ENCODE results near the gene KDM1A.

Gene KDM1A

DNA sequence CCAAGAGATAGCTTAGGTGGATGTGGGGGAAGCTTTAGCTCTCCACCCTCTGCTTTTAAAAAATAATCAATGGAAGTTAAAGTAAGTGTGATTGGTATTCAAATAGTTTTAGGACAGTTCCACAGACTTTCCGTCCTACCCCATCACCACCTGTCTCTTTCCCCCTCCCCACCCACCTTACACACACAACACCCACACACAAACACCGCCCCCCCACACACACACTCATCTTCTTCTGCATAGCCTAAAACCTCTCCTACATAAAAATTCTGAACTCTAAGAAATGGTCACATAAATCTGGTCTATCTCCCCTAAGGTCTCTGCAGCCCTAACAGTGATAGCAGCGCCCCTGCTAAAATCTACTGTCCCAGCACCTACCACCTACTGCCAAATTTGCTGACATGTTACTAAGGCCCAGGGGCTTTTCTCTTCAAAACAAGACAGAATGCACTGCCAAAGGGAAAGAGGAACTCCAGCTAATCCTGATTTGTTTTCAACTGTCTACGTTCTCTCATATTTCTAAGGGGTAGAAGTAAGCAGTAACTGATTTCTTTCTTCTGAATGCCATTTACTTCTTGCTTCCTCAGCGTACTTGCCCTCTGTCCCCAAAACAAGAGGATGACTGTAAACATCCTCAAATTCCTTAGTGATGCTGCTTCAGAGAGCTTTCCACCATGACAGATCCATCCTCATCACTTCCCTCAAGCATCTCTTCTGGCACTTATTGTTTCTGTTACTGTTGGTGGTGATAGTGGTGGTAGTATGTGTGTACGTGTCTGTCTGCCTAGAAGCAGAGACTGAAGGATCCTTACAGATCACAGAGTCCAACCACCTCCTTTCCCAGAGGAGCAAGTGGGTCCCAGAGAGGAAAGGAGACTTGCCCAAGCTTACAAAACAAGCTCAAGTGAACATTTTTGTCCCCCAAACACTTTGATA is 92.6 kb downstream of the KDM1A start:
- no peak for DNase-seq

- DNase-seq: no peak
Measured at GRCh38 chr1:23114424-23115079, 95.3 kb downstream of the KDM1A start.

- DNase-seq: no peak
Measured at GRCh38 chr1:23116216-23116836, 97.1 kb downstream of the KDM1A start.

DNA sequence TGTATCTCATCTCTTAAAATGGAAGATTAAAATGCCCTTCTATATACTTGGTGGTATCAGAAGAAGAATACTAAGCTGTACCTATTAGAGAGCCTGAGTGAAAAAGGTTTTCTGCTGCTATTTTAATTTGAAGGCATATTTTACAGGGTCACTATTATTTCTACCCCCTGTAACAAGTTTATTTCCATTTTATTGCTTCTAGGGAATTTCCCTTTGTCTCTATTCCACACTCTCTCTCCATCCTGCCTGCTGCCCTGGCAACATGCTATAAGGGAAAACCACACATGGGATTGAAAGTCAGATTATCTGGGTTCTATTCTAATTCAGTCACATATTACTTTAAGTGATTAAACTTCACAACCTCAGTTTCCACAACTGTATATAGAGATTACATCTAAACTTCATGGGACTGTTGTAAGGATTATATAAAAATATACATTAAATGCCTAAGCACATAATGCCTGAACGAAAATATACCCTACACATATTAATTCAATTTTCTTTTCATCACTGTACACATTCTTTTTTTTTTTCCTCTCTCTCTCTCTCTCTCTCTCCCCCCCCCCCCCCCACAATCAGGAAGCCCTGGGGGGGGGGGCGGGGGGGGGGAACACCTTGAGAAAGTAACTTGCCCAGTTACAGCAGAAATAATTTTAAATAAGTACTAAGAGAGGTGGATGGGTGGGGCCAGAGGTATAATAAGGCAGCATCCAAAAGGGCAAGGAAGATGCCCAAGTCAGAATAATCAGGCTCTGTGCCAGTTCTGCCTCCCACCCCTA is 97.8 kb downstream of the KDM1A start:
- no peak for DNase-seq

DNA sequence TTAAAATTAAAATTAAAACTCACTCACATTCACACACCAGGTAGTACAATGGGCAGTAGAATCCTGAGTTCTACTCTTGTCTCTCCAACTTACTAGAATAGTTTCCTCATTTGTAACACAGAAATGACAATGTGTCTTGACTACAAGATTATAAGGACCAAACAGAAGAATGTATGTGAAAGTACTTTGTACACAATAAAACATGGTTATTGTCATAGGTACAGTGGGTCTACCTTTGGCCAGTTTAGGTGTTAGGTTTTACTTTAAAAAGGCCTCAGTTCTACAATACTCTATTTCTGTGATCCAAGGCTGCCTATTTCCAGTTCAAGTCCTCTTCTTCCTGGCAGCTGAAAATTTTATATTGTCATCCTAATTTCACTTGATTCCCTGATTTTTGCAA is 99.1 kb downstream of the KDM1A start:
- no peak for DNase-seq

DNA sequence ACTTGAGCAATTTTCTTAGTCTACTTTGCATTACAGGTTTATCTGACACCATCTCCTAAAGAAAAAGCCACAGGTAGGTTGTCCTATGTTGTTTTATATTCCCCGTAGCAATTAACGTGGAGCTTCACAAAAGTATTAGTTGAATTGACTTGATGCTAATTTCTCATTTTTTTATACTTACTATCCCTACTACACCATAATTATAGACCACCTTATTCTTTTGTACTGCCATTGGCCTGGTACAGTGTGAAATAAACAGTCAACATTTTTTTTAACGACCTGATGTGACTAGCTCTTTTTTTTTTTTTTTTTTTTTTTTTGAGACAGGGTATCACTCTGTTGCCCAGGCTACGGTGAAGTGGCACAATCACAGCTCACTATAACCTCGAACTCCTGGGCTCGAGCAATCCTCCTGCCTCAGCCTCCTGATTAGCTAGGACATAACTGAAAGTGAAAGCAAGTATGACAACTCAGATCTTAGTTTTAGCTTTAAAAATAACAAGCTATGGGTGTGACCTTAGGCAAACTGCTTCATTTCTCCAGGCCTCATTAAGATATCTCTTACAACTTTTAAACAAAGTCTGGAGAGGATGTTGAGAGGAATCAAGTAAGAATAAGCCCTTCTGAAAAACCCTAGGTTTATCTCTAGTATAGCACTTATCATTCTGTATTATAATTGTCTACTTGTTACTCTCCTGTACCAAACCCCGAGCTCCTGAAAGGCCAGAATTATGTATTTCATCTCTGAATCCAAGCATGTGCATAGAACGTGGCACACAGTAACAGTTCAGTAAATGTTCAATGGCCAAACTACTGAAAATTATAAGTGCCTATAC is 99.9 kb downstream of the KDM1A start:
- DNase-seq: no peak

DNA sequence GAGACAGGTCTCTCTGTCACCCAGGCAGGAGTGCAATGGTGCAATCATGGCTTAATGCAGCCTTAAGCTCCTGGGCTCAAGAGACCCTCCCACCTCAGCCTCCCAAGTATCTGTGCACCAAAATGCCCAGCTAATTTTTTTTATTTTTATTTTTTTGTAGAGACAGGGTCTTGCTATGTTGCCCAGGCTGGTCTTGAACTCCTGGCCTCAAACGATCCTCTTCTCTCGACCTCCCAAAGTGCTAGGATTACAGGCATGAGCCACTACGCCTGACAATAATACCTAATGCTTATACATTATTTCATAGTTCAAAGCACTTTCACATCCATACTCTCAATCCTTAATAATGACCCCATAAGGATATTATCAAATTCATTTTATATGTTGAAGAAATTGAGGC is 101.1 kb downstream of the KDM1A start:
- no peak for DNase-seq

- DNase-seq: no peak
Measured at GRCh38 chr1:23122023-23122748, 102.9 kb downstream of the KDM1A start.

GRCh38 chr1:23122796-23123195 is 103.5 kb downstream of the KDM1A start:
- no peak for DNase-seq

DNA sequence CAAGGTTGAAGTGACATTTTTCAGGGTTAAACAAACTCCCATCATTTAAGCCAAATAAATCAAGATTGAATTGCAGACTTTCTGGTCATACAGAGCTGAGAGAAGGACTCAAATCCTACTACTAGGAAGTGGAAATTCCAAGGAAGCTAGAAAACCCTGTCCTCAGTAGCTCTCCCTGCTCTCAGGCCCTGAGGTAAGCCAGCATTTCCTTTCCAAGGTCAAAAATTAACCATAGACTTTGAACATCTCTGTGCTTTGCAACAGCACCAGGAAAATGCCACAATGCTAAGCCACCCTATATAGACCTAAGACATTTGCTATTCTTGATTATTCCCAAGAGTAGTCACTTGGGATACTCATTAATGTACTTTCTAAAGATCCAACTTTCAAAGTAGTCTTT is 104.3 kb downstream of the KDM1A start:
- no peak for DNase-seq

DNA sequence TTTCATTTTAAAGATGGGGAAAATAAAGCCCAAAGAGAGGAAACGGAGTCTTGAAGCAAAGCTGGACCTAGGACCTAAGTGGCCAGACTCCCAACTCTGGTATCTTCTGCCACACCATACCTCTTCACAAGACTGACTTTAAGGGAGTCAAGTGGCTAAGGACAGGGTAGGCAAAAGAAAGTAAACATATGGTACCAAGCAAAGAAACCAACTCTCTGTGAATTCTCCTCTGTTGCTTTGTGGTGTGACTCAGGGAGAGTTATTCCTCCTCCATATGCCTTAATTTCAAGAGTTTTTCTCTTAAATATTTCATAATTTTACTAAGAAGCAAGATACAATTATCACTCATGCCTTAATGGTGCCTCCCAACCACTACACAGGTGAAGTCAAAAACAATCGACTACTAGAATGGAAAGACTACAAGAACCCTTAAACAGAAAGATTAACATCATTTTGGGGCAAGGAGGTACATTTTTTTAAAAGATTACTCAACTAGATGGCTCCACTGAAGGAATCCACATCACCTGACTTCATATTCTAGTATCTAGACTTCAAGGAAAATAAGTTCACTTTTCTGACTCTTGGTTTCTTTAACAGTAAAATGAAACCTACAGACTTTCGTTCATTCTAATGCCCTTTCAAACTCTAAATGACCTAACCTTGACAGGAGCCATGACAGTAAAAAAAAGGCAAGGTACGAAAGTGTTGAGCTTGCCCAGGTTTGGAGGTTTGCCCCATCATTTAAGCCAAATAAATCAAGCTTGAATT is 105.2 kb downstream of the KDM1A start:
- no peak for DNase-seq

- no peak for DNase-seq
Measured at GRCh38 chr1:23125489-23125888, 106.2 kb downstream of the KDM1A start.

DNA sequence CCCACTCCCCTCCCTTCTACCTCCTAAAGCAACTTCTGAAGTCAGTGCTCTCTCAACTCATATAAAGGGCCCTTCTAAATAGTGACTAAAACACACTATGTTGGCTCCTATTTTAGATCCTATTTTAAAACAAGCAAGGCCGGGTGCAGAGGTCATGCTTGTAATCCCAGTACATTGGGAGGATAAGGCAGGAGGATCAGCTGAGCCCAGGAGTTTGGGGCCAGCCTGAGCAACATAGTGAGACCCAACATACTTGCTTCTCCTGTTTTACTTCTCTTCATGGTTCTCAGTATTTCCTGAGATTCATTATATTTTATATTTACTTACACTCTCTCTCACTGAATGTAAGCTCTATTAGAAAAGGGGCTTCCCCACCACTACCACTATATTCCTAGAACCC is 106.9 kb downstream of the KDM1A start:
- no peak for DNase-seq

DNA sequence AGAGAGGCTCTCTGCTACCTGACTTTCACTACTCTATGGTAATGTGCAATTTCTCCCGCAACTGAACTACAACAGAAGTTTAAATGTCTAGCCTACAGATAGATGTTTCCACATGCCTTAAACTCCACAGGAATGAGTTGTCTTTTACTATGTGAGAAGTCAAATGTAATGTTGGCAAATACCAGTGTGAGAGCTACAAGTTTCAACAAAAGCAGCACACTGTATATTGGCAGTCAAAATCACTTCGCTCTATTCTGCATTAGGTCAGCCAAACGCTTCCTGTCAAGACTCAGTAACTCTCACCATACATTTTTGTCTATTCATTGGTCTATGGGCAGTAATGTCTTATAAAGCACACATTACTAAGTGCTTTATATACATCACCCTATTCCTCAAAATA is 107.5 kb downstream of the KDM1A start:
- DNase-seq: no peak

- DNase-seq: no peak
Measured at GRCh38 chr1:23129846-23130245, 110.6 kb downstream of the KDM1A start.

DNA sequence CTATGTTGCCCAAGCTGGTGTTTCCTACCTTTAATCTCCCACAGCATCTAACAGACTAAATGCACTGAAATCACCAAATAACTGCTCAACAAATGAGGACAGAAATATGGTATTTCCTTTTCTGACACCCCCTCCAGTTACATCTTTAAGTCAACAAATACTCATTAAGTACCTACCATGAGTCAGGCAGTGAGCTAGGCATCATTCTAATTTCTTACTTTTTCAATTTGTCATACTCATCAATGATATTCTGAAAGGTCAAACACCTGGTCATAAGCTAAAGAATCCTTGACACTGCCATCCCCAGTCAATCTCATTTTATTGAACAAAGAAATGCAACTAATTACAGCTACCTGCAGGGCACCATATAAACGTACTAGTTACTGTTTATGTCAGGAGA is 112.8 kb downstream of the KDM1A start:
- no peak for DNase-seq

Data from NCI-H69 (cell line).